ENCODE measurements around the gene PPME1.

Gene PPME1

GRCh38 chr11:74238243-74238642 lies 67.2 kb downstream of the PPME1 start:
- Histone ChIP-seq H3K9me3 (ENCODE audit: control insufficient read depth, insufficient read depth, low read depth, low read length) (no peaks in the 10 kb centered on the region), H3K36me3 (ENCODE audit: control insufficient read depth in 2 of 2, insufficient read depth in 1 of 2, low read length in 2 of 2) (peaks cover 10 to 61% of the 10 kb centered on the region in 2 experiments), H3K4me1 (ENCODE audit: control insufficient read depth, insufficient read depth, low read length) (no peaks in the 10 kb centered on the region), H3K4me3 (ENCODE audit: low read depth, low read length) (no peak overlapping the region), H3K27ac (ENCODE audit: extremely low read depth, low read depth, low read length) (no peak overlapping the region)
- POLR2A ChIA-PET, result no interaction called here
- TF ChIP-seq ZNF660 (tag by site-specific recombination; IDR thresholded peaks at IDR 0.05), result no peak
- TF ChIP-seq ZFHX2 (tag by site-specific recombination; conservative IDR thresholded peaks at IDR 0.05), result no peak
- no peak for TF ChIP-seq ZNF580 (tag by site-specific recombination; IDR thresholded peaks at IDR 0.05)
- TF ChIP-seq KLF10 (tag by site-specific recombination; IDR thresholded peaks at IDR 0.05), result no peak
- no peak for TF ChIP-seq KLF17 (tag by site-specific recombination; IDR thresholded peaks at IDR 0.05)
- CTCF ChIA-PET, result no interaction called here

GRCh38 chr11:74248469-74248868 lies 77.4 kb downstream of the PPME1 start:
- Histone ChIP-seq H3K4me1 (ENCODE audit: control insufficient read depth, insufficient read depth, low read length) (no peaks in the 10 kb centered on the region), H3K36me3 (ENCODE audit: control insufficient read depth in 2 of 2, insufficient read depth in 1 of 2, low read length in 2 of 2) (peaks cover 7 to 79% of the 10 kb centered on the region in 2 experiments; a peak in 2 of 3 replicates), H3K9me3 (ENCODE audit: control insufficient read depth, insufficient read depth, low read depth, low read length) (no peaks in the 10 kb centered on the region), H3K27ac (ENCODE audit: extremely low read depth, low read depth, low read length) (no peak overlapping the region), H3K4me3 (ENCODE audit: low read depth, low read length) (no peak overlapping the region)
- CTCF ChIA-PET, result interaction anchor here (0.5 to 4.2 kb wide), 3 partner anchors 7 to 792 kb away, joined by 3 to 14 read pairs (median 4); no protein-coding TSS in a partner anchor
- POLR2A ChIA-PET, result no interaction called here
- TF ChIP-seq SP7 (tag by site-specific recombination; IDR thresholded peaks at IDR 0.05), result peak; percentile 58; the same call in 1 of the 2 replicates
- no peak for TF ChIP-seq ZBTB21 (tag by site-specific recombination; IDR thresholded peaks at IDR 0.05)

- POLR2A ChIA-PET, result no interaction called here
- no peak overlapping the region for H3K27ac ChIP-seq (ENCODE audit: extremely low read depth, low read depth, low read length)
- H3K9me3 ChIP-seq (ENCODE audit: control insufficient read depth, insufficient read depth, low read depth, low read length), result no peaks in the 10 kb centered on the region
- no peaks in the 10 kb centered on the region for H3K4me1 ChIP-seq (ENCODE audit: control insufficient read depth, insufficient read depth, low read length)
- H3K4me3 ChIP-seq (ENCODE audit: low read depth, low read length), result no peak overlapping the region
- peaks cover 7 to 83% of the 10 kb centered on the region in 2 experiments; a peak in 2 of 3 replicates for H3K36me3 ChIP-seq (ENCODE audit: control insufficient read depth in 2 of 2, insufficient read depth in 1 of 2, low read length in 2 of 2)
- CTCF ChIA-PET, result interaction anchor here (0.6 to 1.0 kb wide), 3 partner anchors 199 to 204 kb away, joined by 3 to 4 read pairs (median 3); no protein-coding TSS in a partner anchor
- TF ChIP-seq RBAK (tag by site-specific recombination; IDR thresholded peaks at IDR 0.05) (no peak), ZNF704 (tag by site-specific recombination; IDR thresholded peaks at IDR 0.05) (no peak), CTCF (tag by site-specific recombination; IDR thresholded peaks at IDR 0.05) (no peak), OSR2 (tag by site-specific recombination; IDR thresholded peaks at IDR 0.05) (no peak), ZSCAN4 (tag by site-specific recombination; IDR thresholded peaks at IDR 0.05) (no peak), SP3 (tag by site-specific recombination; IDR thresholded peaks at IDR 0.05) (no peak), ZNF600 (tag by site-specific recombination; IDR thresholded peaks at IDR 0.05) (no peak), ZNF837 (tag by site-specific recombination; IDR thresholded peaks at IDR 0.05) (no peak), ZNF398 (tag by site-specific recombination; IDR thresholded peaks at IDR 0.05) (no peak), ZNF610 (tag by site-specific recombination; IDR thresholded peaks at IDR 0.05; ENCODE audit: borderline replicate concordance) (no peak), ZSCAN16 (tag by site-specific recombination; IDR thresholded peaks at IDR 0.05) (no peak), ZNF549 (tag by site-specific recombination; IDR thresholded peaks at IDR 0.05) (no peak), ZNF132 (tag by site-specific recombination; IDR thresholded peaks at IDR 0.05; ENCODE audit: borderline replicate concordance) (no peak), ZNF18 (tag by site-specific recombination; IDR thresholded peaks at IDR 0.05) (no peak), ZNF585B (tag by site-specific recombination; IDR thresholded peaks at IDR 0.05) (no peak), HOXA7 (CRISPR knock-in tag; IDR thresholded peaks at IDR 0.05; ENCODE audit: borderline replicate concordance) (no peak), ZNF174 (tag by site-specific recombination; IDR thresholded peaks at IDR 0.05) (no peak)
Measured at GRCh38 chr11:74249496-74249895, 78.4 kb downstream of the PPME1 start.
